Right lobe of liver (tissue), 4 donors: Measurements from ENCODE around the gene UBE2QL1.

Experiments
- POLR2A ChIP-seq: fragments of 450-650 bp; IDR thresholded peaks from one replicate; pipeline ENCODE4 v1.6.1; 2017; ENCODE audit warnings: antibody characterized with exemption, mild to moderate bottlenecking
- TF ChIP-seq, protein P1 (sequence below), 4 donors: fragments of 200-600 bp in 3 of 4; fragments of 450-650 bp in 1 of 4; IDR thresholded peaks; one replicate each; pipeline versions ENCODE4 v1.5.1 to v1.8.0; 2016 to 2022; ENCODE audit warnings: antibody characterized with exemption in 4 of 4, mild to moderate bottlenecking in 2 of 4
- donor health status: DM: no; HTN: no; CAD: no.
- donor health status: DM: no; HTN: no; CAD: no.
- donor health status: DM: no; HTN: yes; CAD: no.

DNA sequence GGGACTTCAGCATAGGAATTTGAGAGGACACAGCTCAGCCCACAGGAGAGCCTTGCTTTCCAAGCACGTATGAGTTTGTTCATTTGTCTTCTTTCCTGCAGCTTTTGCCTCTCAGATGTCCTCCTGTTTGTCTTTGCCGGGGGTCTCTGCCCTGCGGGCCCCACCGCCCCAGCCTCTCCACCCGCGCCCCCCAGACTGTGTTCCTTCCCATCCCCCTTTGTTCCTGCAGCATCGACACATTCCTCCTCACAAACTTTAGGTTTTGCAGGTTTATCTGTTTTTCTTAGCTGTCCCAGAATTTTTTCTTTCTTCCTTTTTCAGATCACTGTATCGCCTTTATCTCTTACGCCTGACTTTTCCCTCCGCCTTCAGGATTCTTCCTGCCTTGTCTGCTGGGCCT lies 18.9 kb downstream of the UBE2QL1 start:
- TF ChIP-seq, protein P1, sequence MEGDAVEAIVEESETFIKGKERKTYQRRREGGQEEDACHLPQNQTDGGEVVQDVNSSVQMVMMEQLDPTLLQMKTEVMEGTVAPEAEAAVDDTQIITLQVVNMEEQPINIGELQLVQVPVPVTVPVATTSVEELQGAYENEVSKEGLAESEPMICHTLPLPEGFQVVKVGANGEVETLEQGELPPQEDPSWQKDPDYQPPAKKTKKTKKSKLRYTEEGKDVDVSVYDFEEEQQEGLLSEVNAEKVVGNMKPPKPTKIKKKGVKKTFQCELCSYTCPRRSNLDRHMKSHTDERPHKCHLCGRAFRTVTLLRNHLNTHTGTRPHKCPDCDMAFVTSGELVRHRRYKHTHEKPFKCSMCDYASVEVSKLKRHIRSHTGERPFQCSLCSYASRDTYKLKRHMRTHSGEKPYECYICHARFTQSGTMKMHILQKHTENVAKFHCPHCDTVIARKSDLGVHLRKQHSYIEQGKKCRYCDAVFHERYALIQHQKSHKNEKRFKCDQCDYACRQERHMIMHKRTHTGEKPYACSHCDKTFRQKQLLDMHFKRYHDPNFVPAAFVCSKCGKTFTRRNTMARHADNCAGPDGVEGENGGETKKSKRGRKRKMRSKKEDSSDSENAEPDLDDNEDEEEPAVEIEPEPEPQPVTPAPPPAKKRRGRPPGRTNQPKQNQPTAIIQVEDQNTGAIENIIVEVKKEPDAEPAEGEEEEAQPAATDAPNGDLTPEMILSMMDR (IDR thresholded peaks at IDR 0.05): no peak
- TF ChIP-seq POLR2A: no peak
